ENCODE data around the gene CPHXL. TPM values are rescaled to one million over a fixed set of nuclear protein-coding genes. Genes with fewer than 3 reads are reported as not detected.

Gene CPHXL
- total RNA-seq, 1 donor from 2014 or later: not detected

DNA sequence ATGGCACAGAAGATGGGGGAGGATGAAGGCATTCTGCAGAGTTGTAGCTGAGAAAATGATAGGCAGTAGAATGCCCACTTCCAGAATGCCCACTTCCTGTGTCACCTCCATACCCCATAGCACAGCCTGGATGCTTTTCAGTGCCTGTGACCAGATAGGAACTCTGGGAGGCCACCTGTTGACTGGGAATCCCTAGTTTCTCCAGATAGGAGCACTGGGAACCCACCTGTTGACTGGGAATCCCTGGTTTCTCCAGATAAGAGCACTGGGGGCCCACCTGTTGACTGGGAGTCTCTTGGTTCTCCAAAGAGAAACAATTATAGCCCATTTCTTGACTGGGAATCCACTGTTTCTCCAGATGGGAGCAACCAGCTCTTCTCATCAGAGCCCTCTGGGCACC is 11.6 kb downstream of the CPHXL start:
- DNase-seq (ENCODE audit: missing footprints) (no peak), ATAC-seq (no peak)
- intact Hi-C loops (cut with DNase I): no loop called here

DNA sequence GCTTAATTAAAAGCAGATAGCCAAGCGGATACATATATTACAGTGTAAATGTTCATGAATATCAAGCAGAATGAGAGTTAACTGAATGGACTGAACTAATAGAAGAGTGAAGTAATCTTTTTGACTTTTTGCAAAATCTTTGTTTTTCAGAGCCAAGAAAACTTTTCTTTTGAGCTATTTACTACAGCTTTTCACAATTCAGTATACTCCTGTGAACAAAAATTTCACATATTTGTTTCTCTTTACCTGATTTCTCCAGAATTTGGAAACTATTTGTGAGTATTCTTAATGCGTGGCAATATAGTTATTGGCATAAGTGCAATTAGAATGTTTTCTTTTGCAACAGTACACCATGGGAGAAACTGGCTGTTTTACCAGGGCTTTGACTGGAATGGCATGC is 15.9 kb downstream of the CPHXL start:
- no peak for DNase-seq (ENCODE audit: missing footprints)
- intact Hi-C loops (cut with DNase I): no loop called here
- no peak for ATAC-seq

DNA sequence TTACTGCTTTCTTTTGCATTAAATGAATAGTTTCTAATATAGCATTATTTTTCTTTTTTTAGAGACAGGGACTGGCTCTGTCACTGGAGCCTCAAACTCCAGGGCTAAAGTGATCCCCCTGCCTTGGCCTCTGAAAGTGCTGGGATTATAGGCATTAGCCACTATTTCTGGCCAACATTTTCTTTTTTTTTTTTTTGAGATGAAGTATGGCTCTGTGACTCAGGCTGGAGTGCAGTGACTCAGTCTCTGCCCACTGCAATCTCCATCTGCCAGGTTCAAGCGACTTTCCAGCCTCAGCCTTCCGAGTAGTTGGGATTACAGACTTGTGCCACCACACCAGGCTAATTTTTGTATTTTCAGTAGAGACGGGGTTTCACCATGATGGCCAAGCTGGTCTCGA is 23.0 kb downstream of the CPHXL start:
- intact Hi-C loops (cut with DNase I): no loop called here
- ATAC-seq: no peak
- DNase-seq (ENCODE audit: missing footprints): no peak

DNA sequence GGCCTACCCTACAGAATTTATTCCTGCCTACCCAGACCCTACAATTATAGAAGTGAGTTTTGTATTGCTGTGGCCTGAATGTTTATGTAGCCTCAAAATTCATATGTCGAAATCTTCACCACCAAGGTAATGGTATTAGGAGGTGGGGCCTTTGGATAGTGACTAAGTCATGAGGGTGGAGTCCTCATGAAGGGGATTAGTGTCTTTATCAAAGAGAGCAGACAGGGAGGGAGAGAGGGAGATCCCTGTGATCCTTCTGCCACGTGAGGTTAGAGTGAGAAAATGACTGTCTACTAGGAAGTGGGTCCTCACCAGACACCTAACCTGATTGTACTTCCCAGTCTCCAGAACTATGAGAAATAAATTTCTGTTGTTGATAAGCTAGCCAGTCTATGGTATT is 24.0 kb downstream of the CPHXL start:
- ATAC-seq: no peak
- intact Hi-C loops (cut with DNase I): no loop called here
- DNase-seq (ENCODE audit: missing footprints): no peak

DNA sequence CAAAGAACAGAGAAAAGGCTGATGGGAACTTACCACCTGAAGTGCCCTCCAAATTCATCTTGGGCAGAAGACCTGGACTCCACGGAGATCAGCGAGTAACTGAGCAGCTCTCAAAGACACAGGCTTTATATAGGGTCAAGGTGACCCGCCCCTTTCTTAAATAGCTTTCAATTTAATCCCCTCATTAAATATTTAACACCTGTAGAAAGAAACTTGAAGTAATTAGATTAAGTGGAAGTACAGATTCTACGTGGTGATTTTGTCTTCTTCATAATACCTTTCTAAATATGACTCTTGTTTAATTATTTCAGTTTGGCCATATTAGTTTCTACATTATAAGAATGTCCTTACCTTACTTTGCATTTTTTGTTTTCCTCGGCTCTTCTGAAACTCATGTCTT is 24.9 kb downstream of the CPHXL start, which contains the start of gene DUXB:
DUXB (minus strand) TSS at position 101 of the 400 bp plus-strand sequence; CDS start at position 58, 43 bp downstream.
- no peak for ATAC-seq
- intact Hi-C loops (cut with DNase I): no loop called here
- no peak for DNase-seq (ENCODE audit: missing footprints)

DNA sequence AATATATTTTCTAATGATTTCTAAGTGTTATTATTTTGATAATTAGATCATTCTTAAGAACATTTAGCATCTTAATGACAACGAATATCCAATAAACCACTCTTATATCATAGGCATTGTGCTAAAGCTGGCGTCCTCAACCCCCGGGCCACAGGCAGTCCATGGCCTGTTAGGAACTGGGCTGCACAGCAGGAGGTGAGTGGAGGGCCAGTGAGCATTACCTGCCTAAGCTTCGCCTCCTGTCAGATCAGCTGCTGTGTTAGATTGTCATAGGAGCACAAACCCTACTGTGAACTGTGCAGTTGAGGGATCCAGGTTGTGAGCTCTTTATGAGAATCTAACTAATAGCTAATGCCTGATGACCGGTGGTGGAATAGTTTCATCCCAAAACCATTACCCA is 28.7 kb downstream of the CPHXL start:
- intact Hi-C loops (cut with DNase I): no loop called here
- no peak for ATAC-seq
- no peak for DNase-seq (ENCODE audit: missing footprints)

DNA sequence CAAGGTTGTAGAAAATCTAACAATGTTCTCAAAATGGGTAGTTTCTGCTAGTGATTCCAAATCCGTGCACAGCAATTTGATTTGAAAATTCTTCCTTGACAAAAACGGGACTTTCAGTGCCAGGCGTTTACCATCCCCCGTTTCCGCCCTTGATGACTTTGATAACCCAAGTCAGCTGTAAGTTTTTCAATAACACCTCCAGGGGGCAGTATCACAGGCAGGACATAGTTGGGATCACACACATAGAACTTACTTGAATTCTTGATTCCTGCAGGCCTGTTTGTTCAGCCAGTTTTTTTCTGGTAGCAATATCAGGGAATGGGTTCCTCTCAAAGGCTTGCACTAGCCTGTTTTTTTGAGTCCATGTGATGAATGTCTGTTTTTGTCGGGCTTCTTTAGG is 30.6 kb downstream of the CPHXL start:
- intact Hi-C loops (cut with DNase I): no loop called here
- ATAC-seq (no peak), DNase-seq (ENCODE audit: missing footprints) (no peak)

DNA sequence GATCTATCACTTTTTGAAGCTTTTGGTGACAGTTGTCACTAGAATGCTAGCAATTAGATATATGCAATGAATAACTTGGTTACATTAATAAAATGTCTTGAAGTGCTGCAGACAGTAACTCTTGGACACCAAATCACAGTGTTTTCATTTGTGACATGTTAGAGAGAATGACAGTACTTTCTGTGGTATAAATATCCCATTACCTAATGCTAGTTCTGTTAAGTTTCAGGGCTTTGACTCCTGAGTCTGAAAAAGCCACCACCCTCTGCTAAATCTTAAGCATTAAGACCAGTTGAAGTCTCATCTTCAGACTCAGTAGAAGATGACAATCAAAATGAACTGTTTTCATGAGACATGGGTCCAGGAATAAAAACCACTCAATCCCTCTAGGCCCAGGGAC is 38.9 kb downstream of the CPHXL start:
- intact Hi-C loops (cut with DNase I): no loop called here
- DNase-seq (ENCODE audit: missing footprints) (no peak), ATAC-seq (no peak)

DNA sequence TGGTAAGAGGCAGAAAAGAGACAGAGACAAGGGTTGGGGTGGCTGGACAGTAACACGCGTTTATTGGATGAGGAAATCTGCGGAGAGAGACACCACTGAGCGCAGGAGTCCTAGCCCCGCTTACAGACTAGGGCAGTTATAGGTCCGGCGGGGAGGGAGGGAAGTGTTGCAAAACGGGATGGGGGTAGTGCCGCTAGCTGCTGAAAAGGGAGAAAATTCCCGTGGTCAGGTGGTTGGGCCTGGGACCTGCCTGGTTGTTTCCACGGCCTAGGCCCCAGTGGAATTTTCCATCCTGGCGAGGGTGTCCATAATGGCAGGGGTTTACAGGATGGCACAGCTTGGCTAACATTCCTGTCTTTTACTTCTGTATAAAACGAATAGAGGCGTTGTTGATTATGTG is 44.0 kb downstream of the CPHXL start:
- intact Hi-C loops (cut with DNase I): no loop called here
- no peak for ATAC-seq

DNA sequence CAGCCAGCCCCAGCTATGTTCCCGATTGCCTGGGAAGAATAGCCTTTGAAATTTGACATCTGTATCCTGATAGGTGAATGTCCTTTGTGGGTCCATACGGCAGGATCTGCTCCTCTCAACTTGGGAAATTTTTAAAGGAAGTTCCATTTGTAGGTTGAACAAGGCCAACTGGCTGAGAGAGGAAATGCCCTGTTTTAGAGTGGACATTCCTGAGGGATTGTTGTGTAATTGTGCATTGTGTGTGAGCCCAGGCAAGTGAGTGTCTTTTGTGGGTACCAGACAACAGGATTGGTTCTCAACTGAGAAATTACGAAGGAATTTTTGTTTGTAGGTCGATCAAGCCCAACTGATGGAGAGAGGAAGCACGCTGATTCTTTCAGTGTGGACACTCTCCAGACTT is 46.9 kb downstream of the CPHXL start:
- no peak for DNase-seq (ENCODE audit: missing footprints)
- ATAC-seq: no peak

More for the DNA sequence above, 44.0 kb downstream of the CPHXL start:
- no peak for DNase-seq (ENCODE audit: missing footprints)

DNA sequence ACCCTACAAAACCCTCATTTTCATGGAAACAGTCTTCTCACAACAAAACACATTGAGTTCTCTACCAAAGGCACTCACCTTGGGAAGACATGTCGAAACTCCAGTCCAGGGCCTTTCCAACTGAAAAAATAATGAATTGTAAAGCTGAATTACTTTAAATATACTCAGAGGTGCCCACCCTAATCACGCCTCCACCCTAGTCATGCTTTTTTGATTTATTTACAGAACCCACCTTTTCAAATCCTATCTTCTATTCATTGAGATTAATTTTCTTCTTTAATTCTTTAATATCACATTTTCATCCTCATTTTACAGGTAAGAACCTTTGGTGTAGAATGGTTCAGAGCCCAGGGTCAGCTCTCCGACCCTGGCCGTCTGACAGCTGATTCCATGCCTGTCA is 49.4 kb downstream of the CPHXL start, which contains the start of gene CPHXL2:
CPHXL2 (minus strand) TSS at position 101 of the 400 bp plus-strand sequence; CDS start at position 91, 10 bp downstream.
- no peak for DNase-seq (ENCODE audit: missing footprints)
- intact Hi-C loops (cut with DNase I): no loop called here
- ATAC-seq: no peak

More for the DNA sequence above, 46.9 kb downstream of the CPHXL start:
- intact Hi-C loops (cut with DNase I): no loop called here

DNA sequence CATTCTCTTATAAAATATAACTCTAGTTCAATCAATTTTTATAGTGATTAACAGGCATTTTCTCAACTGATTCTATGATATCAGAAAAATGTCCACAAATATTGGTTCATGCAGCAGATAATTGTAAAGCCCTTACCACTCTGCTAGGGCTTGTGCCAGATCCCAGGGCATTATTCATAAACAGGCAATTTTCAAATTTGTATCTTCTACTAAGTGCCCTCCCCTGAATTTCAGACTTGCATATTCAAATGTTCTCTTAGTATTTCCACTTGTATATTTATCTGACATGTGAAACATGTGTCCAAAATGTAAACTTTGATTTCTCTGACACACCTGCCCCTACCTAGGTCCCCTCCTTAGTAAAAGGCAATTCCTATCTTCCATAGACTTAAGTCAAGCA is 58.8 kb downstream of the CPHXL start:
- intact Hi-C loops (cut with DNase I): no loop called here
- DNase-seq (ENCODE audit: missing footprints) (no peak), ATAC-seq (no peak)

Other genes starting within 250 kb of the CPHXL start
- 0.62 TPM for gene CHST6, start 231.0 kb downstream of the CPHXL start, total RNA-seq
- gene CHST5, start 190.4 kb downstream of the CPHXL start, total RNA-seq: 0.27 TPM
- 4.4 TPM for gene TMEM231, start 170.2 kb downstream of the CPHXL start, total RNA-seq
- gene GABARAPL2, start 160.1 kb downstream of the CPHXL start, total RNA-seq: 231 TPM
- gene ADAT1, start 103.2 kb downstream of the CPHXL start, total RNA-seq: 19.5 TPM
- 145 TPM for gene KARS1, start 78.8 kb downstream of the CPHXL start, total RNA-seq
- gene TERF2IP, start 78.7 kb downstream of the CPHXL start, total RNA-seq: 51.7 TPM
- not detected for gene CPHXL2, start 49.5 kb downstream of the CPHXL start, total RNA-seq
- gene DUXB, start 25.0 kb downstream of the CPHXL start, total RNA-seq: not detected

Data from Right ventricle myocardium inferior (tissue), 1 donor.